Limb (tissue), 2 donors: ENCODE results near the gene NRP2.

Source experiments
- DNase-seq, 2 donors: peaks; one replicate each; pipeline ENCODE4 v3.0.0-alpha.2; 2016; ENCODE audit errors: extremely low spot score in 2 of 2

NRP2 gene

GRCh38 chr2:205771666-205772065 is 89.4 kb downstream of the NRP2 start:
- no peak for DNase-seq

GRCh38 chr2:205772983-205773382 is 90.7 kb downstream of the NRP2 start:
- DNase-seq: no peak

- DNase-seq: no peak
Observed at GRCh38 chr2:205773989-205774388, 91.7 kb downstream of the NRP2 start.

- DNase-seq: peak; percentile 56 to 62
Observed at GRCh38 chr2:205775097-205775877, 93.0 kb downstream of the NRP2 start.

GRCh38 chr2:205776139-205776538 is 93.8 kb downstream of the NRP2 start:
- no peak for DNase-seq

GRCh38 chr2:205776720-205777119 is 94.4 kb downstream of the NRP2 start:
- no peak for DNase-seq

GRCh38 chr2:205778356-205778755 is 96.1 kb downstream of the NRP2 start:
- DNase-seq: no peak

GRCh38 chr2:205780645-205781044 is 98.3 kb downstream of the NRP2 start:
- DNase-seq: no peak

- no peak for DNase-seq
Observed at GRCh38 chr2:205781244-205781931, 99.1 kb downstream of the NRP2 start.

GRCh38 chr2:205782941-205783340 is 100.6 kb downstream of the NRP2 start:
- no peak for DNase-seq

GRCh38 chr2:205783872-205784499 is 101.7 kb downstream of the NRP2 start:
- DNase-seq: no peak

GRCh38 chr2:205785507-205786260 is 103.4 kb downstream of the NRP2 start:
- no peak for DNase-seq

- no peak for DNase-seq
Observed at GRCh38 chr2:205786976-205787375, 104.7 kb downstream of the NRP2 start.

GRCh38 chr2:205787761-205788160 is 105.5 kb downstream of the NRP2 start:
- DNase-seq: no peak

- DNase-seq: no peak
Observed at GRCh38 chr2:205789906-205790305, 107.6 kb downstream of the NRP2 start.

GRCh38 chr2:205792908-205793307 is 110.6 kb downstream of the NRP2 start:
- no peak for DNase-seq

GRCh38 chr2:205796805-205797313 is 114.6 kb downstream of the NRP2 start:
- no peak for DNase-seq

- no peak for DNase-seq
Observed at GRCh38 chr2:205797866-205798265, 115.6 kb downstream of the NRP2 start.

- no peak for DNase-seq
Observed at GRCh38 chr2:205800224-205800623, 117.9 kb downstream of the NRP2 start.

- DNase-seq: no peak
Observed at GRCh38 chr2:205800773-205801172, 118.5 kb downstream of the NRP2 start.

- no peak for DNase-seq
Observed at GRCh38 chr2:205802065-205802464, 119.8 kb downstream of the NRP2 start.

GRCh38 chr2:205802941-205803340 is 120.6 kb downstream of the NRP2 start:
- no peak for DNase-seq
